HG02610 (cell line): Measurements from ENCODE around the gene OR13F1.
"Not testable (repeated sequence)": the region's sequence is repeated elsewhere in the genome, so short reads cannot be mapped to it uniquely, and the experiment has no call there.

ENCODE experiments used
- ATAC-seq: cut with Tn5 transposase; IDR thresholded peaks from one replicate; pipeline ENCODE4 v1.9.1; 2021; ENCODE audit warnings: mild to moderate bottlenecking, moderate library complexity; ENCODE audit not compliant: unreplicated experiment

The OR13F1 gene

GRCh38 chr9:104503963-104504362 is at the start of gene OR13F1:
OR13F1 (plus strand) TSS chr9:104504263; CDS start chr9:104504263, 0 bp downstream.
- ATAC-seq = no peak

GRCh38 chr9:104456831-104457230 is 47.2 kb upstream of the OR13F1 start:
- ATAC-seq = no peak

DNA sequence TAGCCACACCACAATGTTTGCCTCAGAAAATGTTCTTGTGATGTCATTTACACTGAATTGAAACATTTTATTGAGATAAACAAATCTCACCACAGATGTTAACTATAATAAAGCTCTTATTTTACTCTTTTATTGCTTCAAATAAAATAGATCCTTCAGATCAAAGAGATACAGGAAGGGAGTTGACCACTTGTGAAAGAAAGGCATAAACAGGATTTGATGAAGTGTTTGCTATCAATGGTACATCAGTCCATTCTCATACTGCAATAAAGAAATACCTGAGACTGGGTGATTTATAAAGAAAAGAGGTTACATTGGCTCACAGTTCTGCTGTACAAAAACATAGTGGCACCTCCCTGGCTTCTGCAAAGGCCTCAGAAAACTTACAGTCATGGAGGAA is 40.2 kb upstream of the OR13F1 start:
- no peak for ATAC-seq

- no peak for ATAC-seq
Measured at GRCh38 chr9:104468261-104468660, 35.8 kb upstream of the OR13F1 start.

DNA sequence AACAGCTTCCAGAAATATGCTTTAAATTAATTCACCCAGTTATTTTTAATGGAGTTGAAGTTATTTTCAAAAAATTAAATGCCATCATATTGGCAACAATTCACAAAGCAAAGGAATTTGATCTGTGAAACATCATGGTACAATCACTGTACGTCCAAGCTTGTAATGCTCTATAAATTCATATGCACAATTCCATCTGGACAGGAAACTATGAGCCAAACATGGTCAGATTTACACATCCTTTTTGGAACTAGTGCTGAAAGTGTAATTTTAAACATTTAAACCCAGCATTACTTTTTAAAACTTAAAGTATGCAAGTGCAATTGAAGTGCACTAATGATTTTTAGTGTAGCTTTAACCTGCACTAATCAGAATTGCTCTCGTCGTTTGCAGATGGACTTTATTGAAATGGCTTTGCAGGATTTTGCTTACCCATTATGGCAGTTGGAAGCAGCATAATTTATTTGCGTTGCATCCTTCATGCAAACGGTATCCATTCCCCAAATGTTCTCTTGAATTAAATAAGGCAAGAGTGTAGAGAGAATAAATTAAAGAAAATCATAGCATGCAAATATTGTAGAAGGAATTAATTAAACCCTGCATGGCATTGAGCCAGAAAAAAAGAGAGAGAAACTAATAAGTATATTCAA is 21.0 kb upstream of the OR13F1 start:
- ATAC-seq = no peak

- no peak for ATAC-seq
Measured at GRCh38 chr9:104485014-104485413, 19.0 kb upstream of the OR13F1 start.

DNA sequence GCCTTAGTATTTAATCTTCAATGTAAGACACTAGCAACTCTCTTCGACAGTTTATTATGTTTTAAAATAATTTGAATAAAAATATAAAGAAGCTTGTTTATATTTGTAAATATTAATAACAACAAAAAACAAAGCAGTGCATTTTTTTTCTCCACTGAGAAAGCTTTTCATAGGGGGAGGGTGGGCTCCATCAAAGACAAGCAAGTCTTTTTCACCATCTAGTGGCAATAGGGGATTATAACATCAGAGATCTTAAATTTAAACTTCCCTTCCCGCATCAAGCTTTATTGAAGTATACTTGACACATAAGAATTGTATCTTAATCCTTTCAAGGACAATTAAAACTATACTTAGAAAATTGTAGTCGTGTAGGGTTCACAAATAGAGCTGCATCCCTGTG is 9.3 kb upstream of the OR13F1 start:
- ATAC-seq = no peak

DNA sequence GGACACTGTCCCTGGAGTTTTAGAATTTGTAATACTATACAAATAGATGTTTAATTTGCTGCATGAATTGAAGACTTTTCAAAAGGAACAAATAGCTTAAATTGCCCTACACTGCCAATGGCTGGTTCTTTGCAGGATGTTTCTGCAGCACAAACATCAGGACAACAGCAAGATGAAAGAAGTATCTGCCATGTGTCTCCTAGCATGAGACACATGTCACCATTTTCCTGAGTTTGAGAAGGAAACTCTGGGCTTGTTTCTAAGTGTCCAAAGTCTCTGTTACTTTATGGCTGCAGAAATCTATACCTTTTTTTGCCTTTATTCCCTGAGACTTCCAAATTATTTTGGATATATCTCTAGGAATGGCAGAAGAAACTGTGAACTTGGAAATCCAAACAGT is 623 bp upstream of the OR13F1 start:
- ATAC-seq = no peak

GRCh38 chr9:104506565-104506964 is 2.5 kb downstream of the OR13F1 start:
- ATAC-seq = no peak

- ATAC-seq = no peak
Measured at GRCh38 chr9:104514901-104515300, 10.8 kb downstream of the OR13F1 start.

DNA sequence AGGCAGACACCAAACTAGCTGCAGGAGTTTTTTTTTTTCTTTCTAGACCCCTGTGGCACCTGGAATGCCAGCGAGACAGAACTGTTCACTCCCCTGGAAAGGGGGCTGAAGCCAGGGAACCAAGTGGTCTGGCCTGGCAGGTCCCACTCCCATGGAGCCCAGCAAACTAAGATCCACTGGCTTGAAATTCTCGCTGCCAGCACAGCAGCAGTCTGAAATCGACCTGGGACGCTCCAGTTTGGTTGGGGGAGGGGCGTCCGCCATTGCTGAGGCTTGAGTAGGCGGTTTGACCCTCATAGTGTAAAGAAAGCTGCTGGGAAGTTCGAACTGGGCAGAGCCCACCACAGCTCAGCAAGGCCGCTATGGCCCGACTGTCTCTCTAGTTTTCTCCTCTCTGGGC is 16.2 kb downstream of the OR13F1 start:
- not testable (repeated sequence) for ATAC-seq

- ATAC-seq = no peak
Measured at GRCh38 chr9:104527109-104527508, 23.0 kb downstream of the OR13F1 start, which contains the start of gene OR13C4. OR13C4 (minus strand) TSS chr9:104527209; CDS start chr9:104527209, 0 bp downstream.

GRCh38 chr9:104536756-104537155 is 32.7 kb downstream of the OR13F1 start, which contains the start of gene OR13C3:
OR13C3 (minus strand) TSS chr9:104536856; CDS start chr9:104536723, 133 bp downstream.
- ATAC-seq = no peak

DNA sequence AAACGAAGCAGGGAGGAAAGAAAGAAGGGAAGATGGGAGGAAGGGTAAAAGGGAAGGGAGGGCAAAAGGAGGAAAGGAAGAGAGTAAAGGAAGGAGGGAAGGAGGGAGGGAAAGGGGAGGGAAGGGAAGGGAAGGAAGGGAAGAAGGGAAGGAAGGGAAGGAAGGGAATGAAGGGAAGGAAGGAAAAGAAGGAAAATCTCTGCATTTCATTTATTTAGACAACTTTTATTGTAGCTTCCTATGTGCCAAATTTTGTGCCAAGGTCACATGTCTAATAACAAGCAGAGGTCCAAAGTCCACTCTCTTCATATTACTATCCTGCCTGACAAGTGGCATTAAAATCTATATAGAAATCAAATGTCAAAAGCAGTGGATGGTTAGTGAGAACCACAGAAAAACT is 35.2 kb downstream of the OR13F1 start:
- ATAC-seq = no peak

GRCh38 chr9:104544644-104545043 is 40.6 kb downstream of the OR13F1 start:
- ATAC-seq = no peak

- no peak for ATAC-seq
Measured at GRCh38 chr9:104553261-104553660, 49.2 kb downstream of the OR13F1 start.
